ENCODE data around the gene MPZ.
A peak's percentile ranks its signal among the peaks of the same experiment; 100 is the strongest.

MPZ gene

GRCh38 chr1:161314201-161314981, 4.6 kb upstream of the MPZ start, which contains the start of gene SDHC (continued):
- TF ChIP-seq, protein P1, sequence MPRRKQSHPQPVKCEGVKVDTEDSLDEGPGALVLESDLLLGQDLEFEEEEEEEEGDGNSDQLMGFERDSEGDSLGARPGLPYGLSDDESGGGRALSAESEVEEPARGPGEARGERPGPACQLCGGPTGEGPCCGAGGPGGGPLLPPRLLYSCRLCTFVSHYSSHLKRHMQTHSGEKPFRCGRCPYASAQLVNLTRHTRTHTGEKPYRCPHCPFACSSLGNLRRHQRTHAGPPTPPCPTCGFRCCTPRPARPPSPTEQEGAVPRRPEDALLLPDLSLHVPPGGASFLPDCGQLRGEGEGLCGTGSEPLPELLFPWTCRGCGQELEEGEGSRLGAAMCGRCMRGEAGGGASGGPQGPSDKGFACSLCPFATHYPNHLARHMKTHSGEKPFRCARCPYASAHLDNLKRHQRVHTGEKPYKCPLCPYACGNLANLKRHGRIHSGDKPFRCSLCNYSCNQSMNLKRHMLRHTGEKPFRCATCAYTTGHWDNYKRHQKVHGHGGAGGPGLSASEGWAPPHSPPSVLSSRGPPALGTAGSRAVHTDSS (tag by site-specific recombination; IDR thresholded peaks at IDR 0.05) = no peak
- no peak for TF ChIP-seq HOXD13 (CRISPR knock-in tag; IDR thresholded peaks at IDR 0.05; ENCODE audit: borderline replicate concordance)
- no peak for TF ChIP-seq ZNF202 (tag by site-specific recombination; IDR thresholded peaks at IDR 0.05; ENCODE audit: borderline replicate concordance)
- no peak for TF ChIP-seq ZNF548 (tag by site-specific recombination; IDR thresholded peaks at IDR 0.05)
- TF ChIP-seq, protein P2, sequence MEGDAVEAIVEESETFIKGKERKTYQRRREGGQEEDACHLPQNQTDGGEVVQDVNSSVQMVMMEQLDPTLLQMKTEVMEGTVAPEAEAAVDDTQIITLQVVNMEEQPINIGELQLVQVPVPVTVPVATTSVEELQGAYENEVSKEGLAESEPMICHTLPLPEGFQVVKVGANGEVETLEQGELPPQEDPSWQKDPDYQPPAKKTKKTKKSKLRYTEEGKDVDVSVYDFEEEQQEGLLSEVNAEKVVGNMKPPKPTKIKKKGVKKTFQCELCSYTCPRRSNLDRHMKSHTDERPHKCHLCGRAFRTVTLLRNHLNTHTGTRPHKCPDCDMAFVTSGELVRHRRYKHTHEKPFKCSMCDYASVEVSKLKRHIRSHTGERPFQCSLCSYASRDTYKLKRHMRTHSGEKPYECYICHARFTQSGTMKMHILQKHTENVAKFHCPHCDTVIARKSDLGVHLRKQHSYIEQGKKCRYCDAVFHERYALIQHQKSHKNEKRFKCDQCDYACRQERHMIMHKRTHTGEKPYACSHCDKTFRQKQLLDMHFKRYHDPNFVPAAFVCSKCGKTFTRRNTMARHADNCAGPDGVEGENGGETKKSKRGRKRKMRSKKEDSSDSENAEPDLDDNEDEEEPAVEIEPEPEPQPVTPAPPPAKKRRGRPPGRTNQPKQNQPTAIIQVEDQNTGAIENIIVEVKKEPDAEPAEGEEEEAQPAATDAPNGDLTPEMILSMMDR (tag by site-specific recombination; IDR thresholded peaks at IDR 0.05) = peak; percentile 63
- TF ChIP-seq, protein P3, sequence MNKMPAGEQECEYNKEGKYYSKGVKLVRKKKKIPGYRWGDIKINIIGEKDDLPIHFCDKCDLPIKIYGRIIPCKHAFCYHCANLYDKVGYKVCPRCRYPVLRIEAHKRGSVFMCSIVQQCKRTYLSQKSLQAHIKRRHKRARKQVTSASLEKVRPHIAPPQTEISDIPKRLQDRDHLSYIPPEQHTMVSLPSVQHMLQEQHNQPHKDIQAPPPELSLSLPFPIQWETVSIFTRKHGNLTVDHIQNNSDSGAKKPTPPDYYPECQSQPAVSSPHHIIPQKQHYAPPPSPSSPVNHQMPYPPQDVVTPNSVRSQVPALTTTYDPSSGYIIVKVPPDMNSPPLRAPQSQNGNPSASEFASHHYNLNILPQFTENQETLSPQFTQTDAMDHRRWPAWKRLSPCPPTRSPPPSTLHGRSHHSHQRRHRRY (tag by site-specific recombination; IDR thresholded peaks at IDR 0.05) = no peak
- no peak for TF ChIP-seq SALL2 (tag by site-specific recombination; IDR thresholded peaks at IDR 0.05; ENCODE audit: borderline replicate concordance)
- TF ChIP-seq SETDB1 (IDR thresholded peaks at IDR 0.05; ENCODE audit: insufficient read length, low read length) = no peak
- no peak for TF ChIP-seq ZNF658 (tag by site-specific recombination; IDR thresholded peaks at IDR 0.05)
- TF ChIP-seq ZNF544 (tag by site-specific recombination; IDR thresholded peaks at IDR 0.05) = no peak
- TF ChIP-seq MZF1 (tag by site-specific recombination; IDR thresholded peaks at IDR 0.05; ENCODE audit: borderline replicate concordance) = no peak
- peak; percentile 41 for TF ChIP-seq KLF1 (tag by site-specific recombination; IDR thresholded peaks at IDR 0.05)
- TF ChIP-seq ZNF121 (tag by site-specific recombination; IDR thresholded peaks at IDR 0.05) = no peak
- peak; percentile 78 for TF ChIP-seq YY1 (tag by site-specific recombination; IDR thresholded peaks at IDR 0.05)
- TF ChIP-seq ZNF184 (tag by site-specific recombination; IDR thresholded peaks at IDR 0.05) = no peak
- no peak for TF ChIP-seq ZNF37A (tag by site-specific recombination; IDR thresholded peaks at IDR 0.05)
- TF ChIP-seq ZNF157 (tag by site-specific recombination; IDR thresholded peaks at IDR 0.05) = no peak
- peak; percentile 65 for TF ChIP-seq KLF9 (tag by site-specific recombination; IDR thresholded peaks at IDR 0.05; ENCODE audit: low read depth)
- TF ChIP-seq, protein P4, sequence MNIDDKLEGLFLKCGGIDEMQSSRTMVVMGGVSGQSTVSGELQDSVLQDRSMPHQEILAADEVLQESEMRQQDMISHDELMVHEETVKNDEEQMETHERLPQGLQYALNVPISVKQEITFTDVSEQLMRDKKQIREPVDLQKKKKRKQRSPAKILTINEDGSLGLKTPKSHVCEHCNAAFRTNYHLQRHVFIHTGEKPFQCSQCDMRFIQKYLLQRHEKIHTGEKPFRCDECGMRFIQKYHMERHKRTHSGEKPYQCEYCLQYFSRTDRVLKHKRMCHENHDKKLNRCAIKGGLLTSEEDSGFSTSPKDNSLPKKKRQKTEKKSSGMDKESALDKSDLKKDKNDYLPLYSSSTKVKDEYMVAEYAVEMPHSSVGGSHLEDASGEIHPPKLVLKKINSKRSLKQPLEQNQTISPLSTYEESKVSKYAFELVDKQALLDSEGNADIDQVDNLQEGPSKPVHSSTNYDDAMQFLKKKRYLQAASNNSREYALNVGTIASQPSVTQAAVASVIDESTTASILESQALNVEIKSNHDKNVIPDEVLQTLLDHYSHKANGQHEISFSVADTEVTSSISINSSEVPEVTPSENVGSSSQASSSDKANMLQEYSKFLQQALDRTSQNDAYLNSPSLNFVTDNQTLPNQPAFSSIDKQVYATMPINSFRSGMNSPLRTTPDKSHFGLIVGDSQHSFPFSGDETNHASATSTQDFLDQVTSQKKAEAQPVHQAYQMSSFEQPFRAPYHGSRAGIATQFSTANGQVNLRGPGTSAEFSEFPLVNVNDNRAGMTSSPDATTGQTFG (tag by site-specific recombination; IDR thresholded peaks at IDR 0.05; ENCODE audit: borderline replicate concordance) = no peak
- TF ChIP-seq ZSCAN30 (tag by site-specific recombination; IDR thresholded peaks at IDR 0.05) = no peak
- no peak for TF ChIP-seq PRDM1 (tag by site-specific recombination; IDR thresholded peaks at IDR 0.05)
- TF ChIP-seq ZFP69B (tag by site-specific recombination; IDR thresholded peaks at IDR 0.05) = peak; percentile 43; the same call in 1 of the 2 replicates
- no peak for TF ChIP-seq ZNF585B (tag by site-specific recombination; IDR thresholded peaks at IDR 0.05)
- peak; percentile 76 for TF ChIP-seq ZXDB (tag by site-specific recombination; IDR thresholded peaks at IDR 0.05)
- TF ChIP-seq HIC1 (tag by site-specific recombination; IDR thresholded peaks at IDR 0.05) = no peak
- no peak for TF ChIP-seq ZNF621 (tag by site-specific recombination; IDR thresholded peaks at IDR 0.05)
- TF ChIP-seq ZBTB1 (tag by site-specific recombination; IDR thresholded peaks at IDR 0.05) = no peak
- no peak for TF ChIP-seq ZNF433 (tag by site-specific recombination; IDR thresholded peaks at IDR 0.05; ENCODE audit: low read depth)
- TF ChIP-seq ZBTB48 (tag by site-specific recombination; IDR thresholded peaks at IDR 0.05) = peak; percentile 14; the same call in 1 of the 2 replicates
- no peak for TF ChIP-seq ZNF354C (tag by site-specific recombination; IDR thresholded peaks at IDR 0.05; ENCODE audit: borderline replicate concordance, low read depth)
- no peak for TF ChIP-seq ZNF785 (tag by site-specific recombination; IDR thresholded peaks at IDR 0.05)
